Liver (tissue), 9 donors: ENCODE data around the gene SPG21. TPM values are rescaled to one million over a fixed set of nuclear protein-coding genes. Genes with fewer than 3 reads are reported as not detected.
A peak's percentile ranks its signal among the peaks of the same experiment; 100 is the strongest.

Experiments
- DNase-seq: peaks from one replicate; pipeline ENCODE4 v3.0.0-alpha.2; 2017; ENCODE audit warnings: low spot score
- H3K27ac ChIP-seq, 2 donors: one replicate each; pipeline ENCODE4 v1.7.0; 2013; ENCODE audit warnings: inconsistent platforms in 2 of 2, low read length in 2 of 2, control low read depth in 1 of 2, low read depth in 1 of 2, mild to moderate bottlenecking in 1 of 2
- H3K27me3 ChIP-seq, 4 donors: one replicate each; pipeline versions ENCODE4 v1.6.1 to v1.7.0; 2013; ENCODE audit warnings: low read length in 3 of 4, inconsistent platforms in 1 of 4, mild to moderate bottlenecking in 1 of 4, moderate library complexity in 1 of 4; ENCODE audit not compliant: control insufficient read depth in 4 of 4, insufficient read depth in 4 of 4
- H3K36me3 ChIP-seq, 4 donors: one replicate each; pipeline versions ENCODE4 v1.6.1 to v1.7.0; 2013; ENCODE audit warnings: low read length in 3 of 4, mild to moderate bottlenecking in 3 of 4, low read depth in 1 of 4, moderate library complexity in 1 of 4; ENCODE audit not compliant: control insufficient read depth in 4 of 4, insufficient read depth in 3 of 4
- H3K4me1 ChIP-seq, 4 donors: one replicate each; pipeline versions ENCODE4 v1.6.1 to v1.7.0; 2013; ENCODE audit warnings: low read length in 3 of 4, mild to moderate bottlenecking in 3 of 4, moderate library complexity in 1 of 4; ENCODE audit not compliant: control insufficient read depth in 4 of 4, insufficient read depth in 4 of 4
- H3K4me3 ChIP-seq, 3 donors: one replicate each; pipeline versions ENCODE4 v1.6.1 to v1.7.0; 2013; ENCODE audit warnings: low read length in 3 of 3, control low read depth in 1 of 3, low read depth in 1 of 3, mild to moderate bottlenecking in 1 of 3
- H3K9ac ChIP-seq, 2 donors: one replicate each; pipeline ENCODE4 v1.7.0; 2013; ENCODE audit warnings: low read length in 2 of 2, mild to moderate bottlenecking in 2 of 2, moderate library complexity in 2 of 2, control low read depth in 1 of 2, low read depth in 1 of 2
- H3K9me3 ChIP-seq, 4 donors: one replicate each; pipeline versions ENCODE4 v1.6.1 to v1.7.0; 2013; ENCODE audit warnings: low read length in 3 of 4; ENCODE audit not compliant: control insufficient read depth in 4 of 4
- ATF3 ChIP-seq: IDR thresholded peaks from 2 replicates; pipeline ENCODE4 v1.6.1; 2016; ENCODE audit warnings: antibody characterized with exemption
- CTCF ChIP-seq: fragments of 150-350 bp; IDR thresholded peaks from 2 replicates; pipeline ENCODE4 v1.5.1; 2017; ENCODE audit warnings: improper control_type of control experiment, low read depth, low read length; ENCODE audit not compliant: missing input control
- EGR1 ChIP-seq, 2 donors: IDR thresholded peaks; 2 replicates each; pipeline ENCODE4 v1.6.1; 2016 to 2018; ENCODE audit warnings: antibody characterized with exemption in 2 of 2, low read depth in 2 of 2
- FOXA1 ChIP-seq: IDR thresholded peaks from 2 replicates; pipeline ENCODE4 v1.6.1; 2016; ENCODE audit warnings: antibody characterized with exemption
- FOXA2 ChIP-seq: IDR thresholded peaks from 2 replicates; pipeline ENCODE4 v1.6.1; 2016; ENCODE audit warnings: antibody characterized with exemption
- GABPA ChIP-seq, 2 donors: IDR thresholded peaks in 1 of 2; conservative IDR thresholded peaks in 1 of 2; 2 replicates each; pipeline ENCODE4 v1.6.1; 2016; ENCODE audit warnings: antibody characterized with exemption in 2 of 2, mild to moderate bottlenecking in 1 of 2, moderate library complexity in 1 of 2
- HNF4A ChIP-seq, 2 donors: conservative IDR thresholded peaks; 2 replicates each; pipeline ENCODE4 v1.6.1; 2016; ENCODE audit warnings: antibody characterized with exemption in 2 of 2, mild to moderate bottlenecking in 2 of 2
- HNF4G ChIP-seq: IDR thresholded peaks from 2 replicates; pipeline ENCODE4 v1.6.1; 2016; ENCODE audit warnings: antibody characterized with exemption
- JUND ChIP-seq, 2 donors: IDR thresholded peaks; 2 replicates each; pipeline ENCODE4 v1.6.1; 2016; ENCODE audit warnings: antibody characterized with exemption in 2 of 2
- MAX ChIP-seq: IDR thresholded peaks from 2 replicates; pipeline ENCODE4 v1.6.1; 2016; ENCODE audit warnings: antibody characterized with exemption
- NR2F2 ChIP-seq: IDR thresholded peaks from 2 replicates; pipeline ENCODE4 v1.6.1; 2016; ENCODE audit warnings: antibody characterized with exemption
- RAD21 ChIP-seq, 2 donors: IDR thresholded peaks; 2 replicates each; pipeline ENCODE4 v1.6.1; 2016; ENCODE audit warnings: antibody characterized with exemption in 2 of 2, mild to moderate bottlenecking in 2 of 2
- RXRA ChIP-seq, 2 donors: IDR thresholded peaks; 2 replicates each; pipeline ENCODE4 v1.6.1; 2017 to 2018; ENCODE audit warnings: antibody characterized with exemption in 2 of 2, mild to moderate bottlenecking in 1 of 2
- SP1 ChIP-seq: IDR thresholded peaks from 2 replicates; pipeline ENCODE4 v1.6.1; 2018; ENCODE audit warnings: antibody characterized with exemption, mild to moderate bottlenecking
- TAF1 ChIP-seq: conservative IDR thresholded peaks from 2 replicates; pipeline ENCODE4 v1.6.1; 2016; ENCODE audit warnings: antibody characterized with exemption, mild to moderate bottlenecking
- YY1 ChIP-seq: IDR thresholded peaks from 2 replicates; pipeline ENCODE4 v1.6.1; 2016; ENCODE audit warnings: antibody characterized with exemption, mild to moderate bottlenecking
- WGBS: extraction: QIAGEN DNeasy Blood & Tissue Kit; methylation state at CpG from one replicate; pipeline ENCODE4 v1.1.7; 2013; 5-methylcytosine and 5-hydroxymethylcytosine counted together
- polyA plus RNA-seq, 2 donors: library from polyadenylated mRNA; stranded (reverse) in 1 of 2; unstranded in 1 of 2; fragments of 200-250 nt in 1 of 2; fragments of >200 nt in 1 of 2; fragmentation: Nextera tagmentation in 1 of 2; extraction: Ambion mirVana in 1 of 2; gene quantifications; one replicate each; pipeline versions ENCODE4 v1.2.1 to v1.2.3, GENCODE V29; 2013 to 2015
- total RNA-seq, 2 donors: library from RNA; depleted of rRNA; stranded (reverse); fragments of >200 nt; gene quantifications; one replicate each; pipeline ENCODE4 v1.2.3, GENCODE V29; 2014
- TF ChIP-seq, protein P1 (sequence below): IDR thresholded peaks from 2 replicates; pipeline ENCODE4 v1.6.1; 2016; ENCODE audit warnings: antibody characterized with exemption, mild to moderate bottlenecking
- TF ChIP-seq, protein P2 (sequence below): IDR thresholded peaks from 2 replicates; pipeline ENCODE4 v1.6.1; 2016; ENCODE audit warnings: antibody characterized with exemption
- donor health status: healthy.
- donor health status: healthy.
- donor health status: healthy.
- donor health status: healthy.
- donor health status: healthy.

SPG21 gene
- total and polyA plus RNA-seq, 4 donors: 27.4 to 50.7 (median 41.2) TPM

DNA sequence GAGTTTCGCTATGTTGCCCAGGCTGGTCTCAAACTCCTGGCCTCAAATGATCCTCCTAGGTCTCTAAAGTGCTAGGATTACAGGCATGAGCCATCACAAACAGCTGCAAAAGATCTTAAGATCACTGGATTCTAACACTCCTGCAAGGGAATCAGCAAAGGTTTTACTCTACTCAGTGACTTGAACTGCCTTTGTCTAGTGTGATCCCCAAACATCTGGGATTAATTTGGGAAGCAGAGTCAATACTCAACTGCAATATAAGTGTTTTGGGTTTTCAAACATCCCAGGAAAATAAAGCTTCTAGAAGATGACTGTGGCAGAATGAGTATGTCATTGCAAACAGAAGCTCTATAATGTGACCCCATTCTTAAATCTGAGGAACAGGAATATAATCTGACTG is 7.2 kb downstream of the SPG21 start (continued):
- TF ChIP-seq, protein P1, sequence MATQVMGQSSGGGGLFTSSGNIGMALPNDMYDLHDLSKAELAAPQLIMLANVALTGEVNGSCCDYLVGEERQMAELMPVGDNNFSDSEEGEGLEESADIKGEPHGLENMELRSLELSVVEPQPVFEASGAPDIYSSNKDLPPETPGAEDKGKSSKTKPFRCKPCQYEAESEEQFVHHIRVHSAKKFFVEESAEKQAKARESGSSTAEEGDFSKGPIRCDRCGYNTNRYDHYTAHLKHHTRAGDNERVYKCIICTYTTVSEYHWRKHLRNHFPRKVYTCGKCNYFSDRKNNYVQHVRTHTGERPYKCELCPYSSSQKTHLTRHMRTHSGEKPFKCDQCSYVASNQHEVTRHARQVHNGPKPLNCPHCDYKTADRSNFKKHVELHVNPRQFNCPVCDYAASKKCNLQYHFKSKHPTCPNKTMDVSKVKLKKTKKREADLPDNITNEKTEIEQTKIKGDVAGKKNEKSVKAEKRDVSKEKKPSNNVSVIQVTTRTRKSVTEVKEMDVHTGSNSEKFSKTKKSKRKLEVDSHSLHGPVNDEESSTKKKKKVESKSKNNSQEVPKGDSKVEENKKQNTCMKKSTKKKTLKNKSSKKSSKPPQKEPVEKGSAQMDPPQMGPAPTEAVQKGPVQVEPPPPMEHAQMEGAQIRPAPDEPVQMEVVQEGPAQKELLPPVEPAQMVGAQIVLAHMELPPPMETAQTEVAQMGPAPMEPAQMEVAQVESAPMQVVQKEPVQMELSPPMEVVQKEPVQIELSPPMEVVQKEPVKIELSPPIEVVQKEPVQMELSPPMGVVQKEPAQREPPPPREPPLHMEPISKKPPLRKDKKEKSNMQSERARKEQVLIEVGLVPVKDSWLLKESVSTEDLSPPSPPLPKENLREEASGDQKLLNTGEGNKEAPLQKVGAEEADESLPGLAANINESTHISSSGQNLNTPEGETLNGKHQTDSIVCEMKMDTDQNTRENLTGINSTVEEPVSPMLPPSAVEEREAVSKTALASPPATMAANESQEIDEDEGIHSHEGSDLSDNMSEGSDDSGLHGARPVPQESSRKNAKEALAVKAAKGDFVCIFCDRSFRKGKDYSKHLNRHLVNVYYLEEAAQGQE: no peak
- TF ChIP-seq FOXA1: no peak

DNA sequence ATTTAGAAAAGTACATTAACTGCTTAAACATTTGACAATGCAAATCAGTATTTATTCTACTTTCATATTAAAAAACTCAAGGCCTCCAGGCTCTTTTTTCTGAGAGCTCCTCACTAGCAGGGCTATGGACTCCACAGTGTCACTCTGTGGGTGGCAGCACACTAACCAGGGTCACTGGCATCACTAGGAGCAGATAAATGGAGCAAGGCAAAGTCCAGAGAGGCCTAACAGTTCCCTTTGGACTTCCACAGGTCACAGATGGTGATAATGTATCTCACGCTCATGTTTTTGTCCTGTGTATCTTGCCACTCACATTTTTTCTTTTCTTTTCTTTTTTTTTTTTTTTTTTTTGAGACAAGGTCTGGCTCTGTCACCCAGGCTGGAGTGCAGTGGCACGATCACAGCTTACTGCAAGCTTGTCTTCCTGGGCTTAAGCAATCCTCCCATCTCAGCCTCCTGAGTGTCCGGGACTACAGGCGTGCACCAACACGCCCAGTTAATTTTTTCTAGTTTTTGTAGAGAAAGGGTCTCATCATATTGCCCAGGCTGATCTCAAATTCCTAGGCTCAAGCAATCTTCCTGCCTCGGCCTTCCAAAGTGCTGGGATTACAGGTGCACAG is 7.8 kb downstream of the SPG21 start:
- no peak for TF ChIP-seq FOXA2
- TF ChIP-seq HNF4G: peak; percentile 98
- peak in 1 of 2 donors; percentile 80 for TF ChIP-seq JUND (IDR thresholded peaks at IDR 0.05)
- peak; percentile 55 for TF ChIP-seq NR2F2
- TF ChIP-seq ATF3: no peak
- TF ChIP-seq EGR1 (IDR thresholded peaks at IDR 0.05; ENCODE audit: low read depth in 2 of 2): peak in 1 of 2 donors; percentile 49
- TF ChIP-seq, protein P2, sequence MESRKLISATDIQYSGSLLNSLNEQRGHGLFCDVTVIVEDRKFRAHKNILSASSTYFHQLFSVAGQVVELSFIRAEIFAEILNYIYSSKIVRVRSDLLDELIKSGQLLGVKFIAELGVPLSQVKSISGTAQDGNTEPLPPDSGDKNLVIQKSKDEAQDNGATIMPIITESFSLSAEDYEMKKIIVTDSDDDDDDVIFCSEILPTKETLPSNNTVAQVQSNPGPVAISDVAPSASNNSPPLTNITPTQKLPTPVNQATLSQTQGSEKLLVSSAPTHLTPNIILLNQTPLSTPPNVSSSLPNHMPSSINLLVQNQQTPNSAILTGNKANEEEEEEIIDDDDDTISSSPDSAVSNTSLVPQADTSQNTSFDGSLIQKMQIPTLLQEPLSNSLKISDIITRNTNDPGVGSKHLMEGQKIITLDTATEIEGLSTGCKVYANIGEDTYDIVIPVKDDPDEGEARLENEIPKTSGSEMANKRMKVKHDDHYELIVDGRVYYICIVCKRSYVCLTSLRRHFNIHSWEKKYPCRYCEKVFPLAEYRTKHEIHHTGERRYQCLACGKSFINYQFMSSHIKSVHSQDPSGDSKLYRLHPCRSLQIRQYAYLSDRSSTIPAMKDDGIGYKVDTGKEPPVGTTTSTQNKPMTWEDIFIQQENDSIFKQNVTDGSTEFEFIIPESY: peak; percentile 72
- TF ChIP-seq CTCF: no peak
- TF ChIP-seq RXRA (IDR thresholded peaks at IDR 0.05): peak; percentile 94 to 95
- TF ChIP-seq SP1: peak; percentile 92
- TF ChIP-seq, protein P1: peak; percentile 70
- peak; percentile 23 for TF ChIP-seq FOXA1
- TF ChIP-seq GABPA (IDR thresholded peaks at IDR 0.05 in 1 of 2, conservative IDR thresholded peaks at IDR 0.05 in 1 of 2): peak in 1 of 2 donors; percentile 43
- TF ChIP-seq HNF4A (conservative IDR thresholded peaks at IDR 0.05): peak; percentile 99
- peak; percentile 38 for TF ChIP-seq TAF1
- peak; percentile 84 for TF ChIP-seq YY1
- peak; percentile 76 for TF ChIP-seq MAX
- peak; percentile 52 to 53 for TF ChIP-seq RAD21 (IDR thresholded peaks at IDR 0.05)
- H3K27ac ChIP-seq: peak overlapping the region; percentile 45 to 54
- WGBS: 58% methylated on average over 6 of the region's 6 CpGs
- H3K9me3 ChIP-seq: no peaks in the 10 kb centered on the region
- H3K9ac ChIP-seq: peak overlapping the region in 1 of 2 donors; percentile 79
- H3K4me1 ChIP-seq: peaks cover 6 to 26% (median 15%) of the 10 kb centered on the region in 4 donors
- no peak overlapping the region for H3K4me3 ChIP-seq
- H3K36me3 ChIP-seq: peaks cover 4 to 23% (median 18%) of the 10 kb centered on the region in 4 donors
- no peak for DNase-seq
- no peaks in the 10 kb centered on the region for H3K27me3 ChIP-seq
